GM19438 (cell line): ENCODE data around the gene CD160.
A peak's percentile ranks its signal among the peaks of the same experiment; 100 is the strongest.
"Not testable (repeated sequence)": the region's sequence is repeated elsewhere in the genome, so short reads cannot be mapped to it uniquely, and the experiment has no call there.

Source experiments
- ATAC-seq: cut with Tn5 transposase; IDR thresholded peaks from one replicate; pipeline ENCODE4 v1.9.1; 2021; ENCODE audit warnings: low read depth; ENCODE audit not compliant: unreplicated experiment

CD160 gene

GRCh38 chr1:145719230-145720079 lies at the start of gene CD160:
TSS of gene CD160 (plus strand) at chr1:145719499. CDS start at chr1:145728328, 8,829 bp downstream.
- no peak for ATAC-seq

- ATAC-seq, result not testable (repeated sequence)
These were observed 48.1 kb upstream of the CD160 start for GRCh38 chr1:145670995-145671745.

- ATAC-seq, result not testable (repeated sequence)
These were observed 46.1 kb upstream of the CD160 start for GRCh38 chr1:145673217-145673616.

GRCh38 chr1:145684858-145685257 lies 34.4 kb upstream of the CD160 start:
- not testable (repeated sequence) for ATAC-seq

GRCh38 chr1:145686078-145686477 lies 33.2 kb upstream of the CD160 start:
- not testable (repeated sequence) for ATAC-seq

- ATAC-seq, result no peak
These were observed 31.0 kb upstream of the CD160 start for GRCh38 chr1:145688328-145688727.

- no peak for ATAC-seq
These were observed 30.4 kb upstream of the CD160 start for GRCh38 chr1:145688924-145689323.

- ATAC-seq, result no peak
These were observed 29.4 kb upstream of the CD160 start for GRCh38 chr1:145689922-145690321.

GRCh38 chr1:145690587-145691558 lies 28.4 kb upstream of the CD160 start:
- peak; percentile 74 for ATAC-seq

- ATAC-seq, result no peak
These were observed 26.4 kb upstream of the CD160 start for GRCh38 chr1:145692785-145693443.

- no peak for ATAC-seq
These were observed 23.3 kb upstream of the CD160 start for GRCh38 chr1:145695821-145696629.

GRCh38 chr1:145696630-145696960 lies 22.7 kb upstream of the CD160 start:
- no peak for ATAC-seq

GRCh38 chr1:145701306-145701862 lies 17.9 kb upstream of the CD160 start:
- ATAC-seq, result no peak

GRCh38 chr1:145702052-145702451 lies 17.2 kb upstream of the CD160 start:
- no peak for ATAC-seq

GRCh38 chr1:145702826-145703225 lies 16.5 kb upstream of the CD160 start:
- no peak for ATAC-seq

- ATAC-seq, result no peak
These were observed 13.7 kb upstream of the CD160 start for GRCh38 chr1:145705622-145706021.

- no peak for ATAC-seq
These were observed 13.1 kb upstream of the CD160 start for GRCh38 chr1:145706086-145706664.

- no peak for ATAC-seq
These were observed 12.0 kb upstream of the CD160 start, which contains the start of gene PDZK1 for GRCh38 chr1:145707183-145707867. TSS of gene PDZK1 (minus strand) at chr1:145707368. CDS start at chr1:145688021, 19,347 bp downstream.
